H1 (cell line): ENCODE results near the gene LARP4B. TPM values are rescaled to one million over a fixed set of nuclear protein-coding genes. Genes with fewer than 3 reads are reported as not detected.

Experiments
- CTCF ChIA-PET: fragments of 300-600 bp; sonication (Branson Sonifier 250); formaldehyde crosslinking; loops from one replicate; lab custom pipeline; 2021; ENCODE audit not compliant: partially characterized antibody; lab: Charles Lee
- POLR2A ChIA-PET: fragments of 300-600 bp; sonication (Branson Sonifier 250); formaldehyde crosslinking; loops from one replicate; lab custom pipeline; 2021; ENCODE audit warnings: inconsistent platforms; ENCODE audit not compliant: partially characterized antibody; lab: Charles Lee
- DNase-seq, 2 experiments: peaks; one replicate each; pipeline versions ENCODE4 v3.0.0 to v3.0.0-alpha.2; 2010 to 2022; ENCODE audit warnings: low spot score in 2 of 2, low read depth in 1 of 2, mixed read lengths in 1 of 2
- FAIRE-seq: peaks from 2 replicates; lab custom pipeline; 2011; peaks lifted over from hg19 to GRCh38; lab: Jason Lieb, UNC
- H2AFZ ChIP-seq: 2 replicates; pipeline ENCODE4 v1.8.1; 2012; ENCODE audit warnings: low read length, inconsistent platforms
- H2AK5ac ChIP-seq: 2 replicates; pipeline ENCODE4 v1.6.1; 2013; ENCODE audit warnings: low read depth, low read length
- H2BK120ac ChIP-seq: replicated peaks from 2 replicates; pipeline ENCODE3; 2013; ENCODE audit warnings: low read depth, low read length, inconsistent platforms
- H2BK12ac ChIP-seq: 2 replicates; pipeline ENCODE4 v1.6.1; 2013; ENCODE audit warnings: low read depth, low read length
- H2BK15ac ChIP-seq: 2 replicates; pipeline ENCODE4 v1.6.1; 2013; ENCODE audit warnings: low read length
- H2BK20ac ChIP-seq: 2 replicates; pipeline ENCODE4 v1.6.1; 2013; ENCODE audit warnings: low read length
- H2BK5ac ChIP-seq: 2 replicates; pipeline ENCODE4 v1.6.1; 2013; ENCODE audit warnings: low read depth, low read length
- H3K14ac ChIP-seq: 2 replicates; pipeline ENCODE4 v1.6.1; 2013; ENCODE audit warnings: inconsistent platforms; ENCODE audit not compliant: insufficient read length
- H3K18ac ChIP-seq: 2 replicates; pipeline ENCODE4 v1.6.1; 2013; ENCODE audit warnings: low read length; ENCODE audit errors: extremely low read depth
- H3K23ac ChIP-seq: 2 replicates; pipeline ENCODE4 v1.6.1; 2013; ENCODE audit warnings: inconsistent platforms; ENCODE audit not compliant: insufficient read length
- H3K23me2 ChIP-seq: 2 replicates; pipeline ENCODE4 v1.6.1; 2013; ENCODE audit warnings: low read depth, low read length
- H3K27ac ChIP-seq: 2 replicates; pipeline ENCODE4 v1.6.1; 2011; ENCODE audit warnings: low read depth, low read length, inconsistent platforms
- H3K27me3 ChIP-seq, 4 experiments: replicated peaks in 1 of 4; 1 replicate in 1 of 4; 2 replicates in 3 of 4; pipeline versions ENCODE4 v1.6.1 to v1.8.1; 2011 to 2013; ENCODE audit warnings: low read length in 3 of 4, mild to moderate bottlenecking in 3 of 4, inconsistent platforms in 2 of 4, mixed read lengths in 2 of 4, moderate library complexity in 1 of 4; ENCODE audit not compliant: control insufficient read depth in 3 of 4, insufficient read depth in 3 of 4; ENCODE audit errors: extremely low read depth in 1 of 4
- H3K36me3 ChIP-seq, 4 experiments: 2 replicates each; pipeline versions ENCODE4 v1.6.1 to v1.8.1; 2011 to 2013; ENCODE audit warnings: mild to moderate bottlenecking in 4 of 4, low read length in 3 of 4, moderate library complexity in 2 of 4, control low read depth in 1 of 4, inconsistent platforms in 1 of 4; ENCODE audit not compliant: insufficient read depth in 4 of 4, control insufficient read depth in 2 of 4
- H3K4ac ChIP-seq: replicated peaks from 2 replicates; pipeline ENCODE3; 2013; ENCODE audit warnings: low read length, low read depth, mixed read lengths, inconsistent platforms; ENCODE audit not compliant: insufficient read length
- H3K4me1 ChIP-seq, 4 experiments: replicated peaks in 1 of 4; 1 replicate in 1 of 4; 2 replicates in 3 of 4; pipeline versions ENCODE4 v1.6.1 to v1.8.1; 2011 to 2013; ENCODE audit warnings: low read length in 3 of 4, inconsistent platforms in 2 of 4, mixed read lengths in 1 of 4; ENCODE audit not compliant: insufficient read depth in 4 of 4, control insufficient read depth in 3 of 4
- H3K4me2 ChIP-seq, 2 experiments: 2 replicates each; pipeline versions ENCODE4 v1.6.1 to v1.8.1; 2011 to 2013; ENCODE audit warnings: low read depth in 2 of 2, low read length in 2 of 2, control low read depth in 1 of 2, inconsistent platforms in 1 of 2, mild to moderate bottlenecking in 1 of 2; ENCODE audit not compliant: insufficient read depth in 1 of 2
- H3K4me3 ChIP-seq, 4 experiments: fragments of 200-600, 300-600 bp in 1 of 4; sonication (generic), shearing (Covaris generic), sonication (Bioruptor Twin) in 1 of 4; 2 replicates each; pipeline versions ENCODE4 v1.5.1 to v1.8.1; 2011 to 2016; ENCODE audit warnings: low read length in 4 of 4, low read depth in 3 of 4, control low read depth in 2 of 4, inconsistent platforms in 2 of 4, mild to moderate bottlenecking in 2 of 4, mixed read lengths in 1 of 4, moderate library complexity in 1 of 4; ENCODE audit not compliant: insufficient read depth in 2 of 4; ENCODE audit errors: extremely low read depth in 1 of 4
- H3K56ac ChIP-seq: replicated peaks from 2 replicates; pipeline ENCODE3; 2013; ENCODE audit warnings: low read depth, mild to moderate bottlenecking, mixed read lengths, low read length, inconsistent platforms; ENCODE audit not compliant: insufficient read length
- H3K79me1 ChIP-seq: 2 replicates; pipeline ENCODE4 v1.6.1; 2013; ENCODE audit warnings: low read depth, low read length, control low read depth
- H3K79me2 ChIP-seq, 2 experiments: 2 replicates each; pipeline versions ENCODE4 v1.6.1 to v1.8.1; 2012 to 2013; ENCODE audit warnings: low read length in 2 of 2, mild to moderate bottlenecking in 2 of 2, inconsistent platforms in 1 of 2; ENCODE audit not compliant: insufficient read depth in 2 of 2, control insufficient read depth in 1 of 2
- H3K9ac ChIP-seq, 4 experiments: replicated peaks in 1 of 4; 1 replicate in 1 of 4; 2 replicates in 3 of 4; pipeline versions ENCODE4 v1.6.1 to v1.8.1; 2011 to 2013; ENCODE audit warnings: low read depth in 3 of 4, low read length in 3 of 4, control low read depth in 2 of 4, mild to moderate bottlenecking in 2 of 4, moderate library complexity in 2 of 4, inconsistent platforms in 1 of 4; ENCODE audit errors: extremely low read depth in 1 of 4
- H3K9me3 ChIP-seq, 2 experiments: 2 replicates each; pipeline versions ENCODE4 v1.6.1 to v1.8.1; 2012 to 2013; ENCODE audit warnings: mild to moderate bottlenecking in 2 of 2, moderate library complexity in 2 of 2, control low read depth in 1 of 2, inconsistent platforms in 1 of 2, low read depth in 1 of 2, low read length in 1 of 2, mixed read lengths in 1 of 2; ENCODE audit not compliant: insufficient read depth in 2 of 2
- H4K20me1 ChIP-seq, 2 experiments: replicated peaks in 1 of 2; 2 replicates each; pipeline versions ENCODE3 to v1.8.1; 2011 to 2013; ENCODE audit warnings: inconsistent platforms in 2 of 2, low read length in 2 of 2, mild to moderate bottlenecking in 1 of 2; ENCODE audit not compliant: insufficient read depth in 2 of 2, control insufficient read depth in 1 of 2
- H4K5ac ChIP-seq: 2 replicates; pipeline ENCODE4 v1.6.1; 2013; ENCODE audit warnings: low read length, low read depth, mixed read lengths, inconsistent platforms; ENCODE audit not compliant: insufficient read length
- H4K8ac ChIP-seq: 2 replicates; pipeline ENCODE4 v1.8.0; 2013; ENCODE audit warnings: mild to moderate bottlenecking, moderate library complexity, low read length, inconsistent platforms; ENCODE audit not compliant: insufficient read depth; ENCODE audit errors: extremely low read depth
- H4K91ac ChIP-seq: replicated peaks from 2 replicates; pipeline ENCODE3; 2013; ENCODE audit warnings: low read length, mixed read lengths, inconsistent platforms; ENCODE audit not compliant: insufficient read length
- CBX8 ChIP-seq: fragments of 300-800, 300-1000 bp; sonication (generic); IDR thresholded peaks from 2 replicates; pipeline ENCODE4 v1.7.1; 2016; ENCODE audit warnings: low read depth, low read length, borderline replicate concordance
- CTCF ChIP-seq, 3 experiments: IDR thresholded peaks; 1 replicate in 2 of 3; 2 replicates in 1 of 3; pipeline versions ENCODE4 v1.5.1 to v1.6.1; 2011; ENCODE audit warnings: low read length in 3 of 3, mild to moderate bottlenecking in 3 of 3, inconsistent platforms in 2 of 3, low read depth in 1 of 3, moderate library complexity in 1 of 3; ENCODE audit not compliant: insufficient read depth in 1 of 3; ENCODE audit errors: control extremely low read depth in 1 of 3
- MAX ChIP-seq: IDR thresholded peaks from 2 replicates; pipeline ENCODE4 v1.6.1; 2012; ENCODE audit warnings: inconsistent platforms
- NANOG ChIP-seq: IDR thresholded peaks from 2 replicates; pipeline ENCODE4 v1.6.1; 2011; ENCODE audit warnings: low read length, low read depth, mild to moderate bottlenecking, inconsistent platforms; ENCODE audit not compliant: insufficient read depth, poor library complexity, severe bottlenecking
- RAD21 ChIP-seq, 2 experiments: IDR thresholded peaks in 1 of 2; conservative IDR thresholded peaks in 1 of 2; 2 replicates each; pipeline ENCODE4 v1.6.1; 2011; ENCODE audit warnings: low read depth in 2 of 2, low read length in 2 of 2, improper control_type of control experiment in 1 of 2, inconsistent platforms in 1 of 2, mild to moderate bottlenecking in 1 of 2, moderate library complexity in 1 of 2
- RBBP5 ChIP-seq: IDR thresholded peaks from 2 replicates; pipeline ENCODE4 v1.7.1; 2012; ENCODE audit warnings: low read depth, mild to moderate bottlenecking, inconsistent platforms, low read length, moderate library complexity, borderline replicate concordance
- RNF2 ChIP-seq: fragments of 200-900, 300-1000 bp; sonication (generic); IDR thresholded peaks from 2 replicates; pipeline ENCODE4 v1.7.1; 2016; ENCODE audit warnings: borderline replicate concordance, low read depth, mild to moderate bottlenecking, antibody characterized with exemption, low read length; ENCODE audit not compliant: poor library complexity, severe bottlenecking; ENCODE audit errors: missing control alignments
- WGBS, 2 experiments: shearing (Covaris generic) in 1 of 2; methylation state at CpG; one replicate each; pipeline versions ENCODE4 v1.1.6 to v1.1.7; 2013 to 2015; ENCODE audit warnings: low lambda C conversion rate in 2 of 2, mixed read lengths in 2 of 2, inconsistent platforms in 1 of 2, low coverage in 1 of 2, missing lambda C conversion rate in 1 of 2; ENCODE audit not compliant: insufficient replicate concordance in 2 of 2, insufficient coverage in 1 of 2, insufficient read length in 1 of 2; ENCODE audit errors: extremely low coverage in 1 of 2, missing lambda C conversion rate in 1 of 2; 5-methylcytosine and 5-hydroxymethylcytosine counted together
- polyA plus RNA-seq, 7 experiments: library from polyadenylated mRNA; depleted of rRNA in 3 of 7; stranded (reverse) in 5 of 7; unstranded in 2 of 7; fragments of >200 nt in 5 of 7; fragments of 200-250 nt in 2 of 7; gene quantifications; 1 replicate in 5 of 7; 2 replicates in 1 of 7; 4 replicates in 1 of 7; pipeline versions ENCODE4 v1.2.1 to v1.2.3, GENCODE V29; 2011 to 2013; ENCODE audit warnings: missing spikeins in 2 of 7, mixed read lengths in 2 of 7
- total RNA-seq: library from RNA; stranded (reverse); fragmentation: NEBNext Ultra II Directional; extraction: Animal tissue kit (Norgen Biotek cat#: 25700); gene quantifications from 2 replicates; pipeline ENCODE4 v1.2.1, GENCODE V29; 2021

The LARP4B gene
- total and polyA plus RNA-seq, 2 of the 8 experiments (the other 6 are each of a cell fraction or from before 2014, with no cell fraction given): 20.1 to 78.6 TPM

- no peak overlapping the region for H4K5ac ChIP-seq
- 10% methylated on average over 41 of the region's 51 CpGs; no CpG with 5 or more reads in 1 of the 2 experiments for WGBS, 2 experiments
- POLR2A ChIA-PET: interaction anchor here (0.7 kb wide), 1 partner anchor 97 kb away, joined by 3 read pairs; no protein-coding TSS in a partner anchor
- no peak overlapping the region for H2AFZ ChIP-seq
- FAIRE-seq (no peak), DNase-seq (peak in 1 of 2 experiments; percentile 57)
- H3K4me3 ChIP-seq: peak overlapping the region; percentile 23 to 58 (median 38)
- CTCF ChIA-PET: interaction anchor here (1.0 to 2.5 kb wide), 6 partner anchors 9 to 279 kb away, joined by 3 to 10 read pairs (median 4); no protein-coding TSS in a partner anchor
- no peak overlapping the region for H2BK5ac ChIP-seq
- H3K9ac ChIP-seq: 0 out of 7 replicates have a peak overlapping the region, but pooled peaks of 1 of the 4 experiments have one; percentile 14
- H2BK20ac ChIP-seq: no peak overlapping the region
- no peak overlapping the region for H3K4ac ChIP-seq
- H3K23me2 ChIP-seq: peaks cover 4% of the 10 kb centered on the region; the same call in 1 of the 2 replicates
- no peak overlapping the region for H3K27ac ChIP-seq
- no peaks in the 10 kb centered on the region for H3K79me2 ChIP-seq
- H3K9me3 ChIP-seq: no peaks in the 10 kb centered on the region
- H3K79me1 ChIP-seq: no peaks in the 10 kb centered on the region
- no peak overlapping the region for H3K56ac ChIP-seq
- no peaks in the 10 kb centered on the region for H4K20me1 ChIP-seq
- peak overlapping the region; percentile 60 for H3K18ac ChIP-seq
- H3K14ac ChIP-seq: no peak overlapping the region
- H3K23ac ChIP-seq: no peak overlapping the region
- H2BK15ac ChIP-seq: no peak overlapping the region
- H3K4me2 ChIP-seq: peak overlapping the region; percentile 62 to 77
- no peak overlapping the region for H2AK5ac ChIP-seq
- no peak overlapping the region for H4K91ac ChIP-seq
- H4K8ac ChIP-seq: peak overlapping the region; percentile 79
- H3K27me3 ChIP-seq: peaks cover 2 to 18% (median 8%) of the 10 kb centered on the region in 4 experiments; a peak in 6 of 7 replicates
- no peak overlapping the region for H2BK120ac ChIP-seq
- peaks cover 0 to 7% (median 1%) of the 10 kb centered on the region in 4 experiments; a peak in 3 of 7 replicates for H3K4me1 ChIP-seq
- H2BK12ac ChIP-seq: no peak overlapping the region
- no peaks in the 10 kb centered on the region for H3K36me3 ChIP-seq
- TF ChIP-seq CTCF (IDR thresholded peaks at IDR 0.05; ENCODE audit: control extremely low read depth in 1 of 3, insufficient read depth in 1 of 3, low read depth in 1 of 3, low read length in 3 of 3): peak in 1 of 3 experiments; percentile 6; a peak in 1 of 4 replicates
- TF ChIP-seq NANOG: no peak
- TF ChIP-seq RAD21 (IDR thresholded peaks at IDR 0.05 in 1 of 2, conservative IDR thresholded peaks at IDR 0.05 in 1 of 2; ENCODE audit: low read depth in 2 of 2, low read length in 2 of 2): peak in 1 of 2 experiments; percentile 23; a peak in 1 of 4 replicates
- no peak for TF ChIP-seq CBX8
- no peak for TF ChIP-seq MAX
- TF ChIP-seq RNF2: no peak
- no peak for TF ChIP-seq RBBP5
Measured at GRCh38 chr10:784403-785088, 147.0 kb downstream of the LARP4B start.
